Hepatocyte (in vitro differentiated cells): ENCODE results near the gene PLEKHB1. TPM values are rescaled to one million over a fixed set of nuclear protein-coding genes. Genes with fewer than 3 reads are reported as not detected.

Experiments used
- DNase-seq: peaks from one replicate; pipeline ENCODE4 v3.0.0-alpha.2; 2016; ENCODE audit warnings: low spot score
- H2AFZ ChIP-seq: fragments of 200-600 bp; sonication (generic); 2 replicates; pipeline ENCODE4 v1.6.0; 2016; ENCODE audit warnings: antibody characterized with exemption, mild to moderate bottlenecking
- H3K27ac ChIP-seq: fragments of 200-600 bp; sonication (generic); 2 replicates; pipeline ENCODE4 v1.5.1; 2016; ENCODE audit warnings: mild to moderate bottlenecking
- H3K27me3 ChIP-seq: fragments of 200-600 bp; sonication (generic); 2 replicates; pipeline ENCODE4 v1.6.1; 2016
- H3K36me3 ChIP-seq: fragments of 200-600 bp; sonication (generic); replicated peaks from 2 replicates; pipeline ENCODE4 v1.5.1; 2016; ENCODE audit warnings: low read depth; ENCODE audit not compliant: insufficient read depth
- H3K4me1 ChIP-seq: fragments of 200-600 bp; sonication (generic); 2 replicates; pipeline ENCODE4 v1.5.1; 2016; ENCODE audit warnings: mild to moderate bottlenecking, moderate library complexity; ENCODE audit not compliant: insufficient read depth
- H3K4me2 ChIP-seq: fragments of 200-600 bp; sonication (generic); 2 replicates; pipeline ENCODE4 v1.6.0; 2016
- H3K4me3 ChIP-seq: fragments of 200-600 bp; sonication (generic); 2 replicates; pipeline ENCODE4 v1.5.1; 2016; ENCODE audit warnings: mild to moderate bottlenecking
- H3K79me2 ChIP-seq: fragments of 200-600 bp; sonication (generic); 2 replicates; pipeline ENCODE4 v1.6.0; 2017; ENCODE audit warnings: mild to moderate bottlenecking
- H3K9me2 ChIP-seq: fragments of 200-600 bp; sonication (generic); replicated peaks from 2 replicates; pipeline ENCODE4 v1.6.0; 2017; ENCODE audit warnings: mild to moderate bottlenecking; ENCODE audit not compliant: insufficient read depth
- H3K9me3 ChIP-seq: fragments of 200-600 bp; sonication (generic); 2 replicates; pipeline ENCODE4 v1.5.1; 2016; ENCODE audit warnings: low read depth, mild to moderate bottlenecking
- H4K20me1 ChIP-seq: fragments of 200-600 bp; sonication (generic); 2 replicates; pipeline ENCODE4 v1.6.0; 2016; ENCODE audit warnings: mild to moderate bottlenecking; ENCODE audit not compliant: insufficient read depth, poor library complexity, severe bottlenecking
- CTCF ChIP-seq: fragments of 200-600 bp; sonication (generic); IDR thresholded peaks from 2 replicates; pipeline ENCODE4 v1.5.1; 2016; ENCODE audit warnings: antibody characterized with exemption, mild to moderate bottlenecking; ENCODE audit not compliant: poor library complexity
- EZH2 ChIP-seq: fragments of 200-600 bp; sonication (generic); IDR thresholded peaks from 2 replicates; pipeline ENCODE4 v1.6.1; 2016; ENCODE audit warnings: antibody characterized with exemption, mild to moderate bottlenecking, borderline replicate concordance
- EZH2phosphoT487 ChIP-seq: fragments of 200-600 bp; sonication (generic); IDR thresholded peaks from one replicate; pipeline ENCODE4 v1.6.1; 2018; ENCODE audit warnings: antibody characterized with exemption, mild to moderate bottlenecking, low read depth, moderate library complexity; ENCODE audit not compliant: unreplicated experiment, severe bottlenecking
- WGBS: methylation state at CpG from one replicate; pipeline ENCODE4 v1.1.6; 2016; ENCODE audit warnings: low lambda C conversion rate; ENCODE audit errors: missing lambda C conversion rate; 5-methylcytosine and 5-hydroxymethylcytosine counted together
- polyA plus RNA-seq: library from polyadenylated mRNA; unstranded; fragments of >200 nt; fragmentation: Nextera tagmentation; extraction: Ambion mirVana; gene quantifications from 2 replicates; pipeline ENCODE4 v1.2.1, GENCODE V29; 2016
- total RNA-seq: library from RNA; depleted of rRNA; stranded (reverse); fragments of >200 nt; gene quantifications from 2 replicates; pipeline ENCODE4 v1.2.3, GENCODE V29; 2014

PLEKHB1 gene
- total and polyA plus RNA-seq, 2 experiments from 2014 or later = 12.2 to 14.8 TPM

- Histone ChIP-seq H3K4me2 (peak overlapping the region; percentile 72), H2AFZ (peak overlapping the region; percentile 96), H4K20me1 (no peaks in the 10 kb centered on the region), H3K4me3 (peak overlapping the region; percentile 5), H3K27me3 (no peaks in the 10 kb centered on the region), H3K79me2 (peaks cover 38% of the 10 kb centered on the region), H3K27ac (peak overlapping the region; percentile 77), H3K9me2 (no peaks in the 10 kb centered on the region), H3K4me1 (no peaks in the 10 kb centered on the region), H3K9me3 (no peaks in the 10 kb centered on the region), H3K36me3 (no peaks in the 10 kb centered on the region)
- WGBS = 48% methylated on average over 20 of the region's 20 CpGs
- DNase-seq = no peak
- TF ChIP-seq CTCF = no peak
- TF ChIP-seq EZH2phosphoT487 = no peak
Measured at GRCh38 chr11:73598719-73599379, 47.5 kb upstream of the PLEKHB1 start.

- no peaks in the 10 kb centered on the region for H3K36me3 ChIP-seq
- H3K4me2 ChIP-seq = no peak overlapping the region
- TF ChIP-seq EZH2phosphoT487 (no peak), CTCF (no peak), EZH2 (no peak)
- H3K79me2 ChIP-seq = no peaks in the 10 kb centered on the region
- no peak for DNase-seq
- no peaks in the 10 kb centered on the region for H3K27me3 ChIP-seq
- no peak overlapping the region for H2AFZ ChIP-seq
- no peaks in the 10 kb centered on the region for H3K4me1 ChIP-seq
- no peaks in the 10 kb centered on the region for H4K20me1 ChIP-seq
- WGBS = 90% methylated on average over 5 of the region's 5 CpGs
- H3K4me3 ChIP-seq = no peak overlapping the region
- H3K27ac ChIP-seq = no peak overlapping the region
- no peaks in the 10 kb centered on the region for H3K9me2 ChIP-seq
- H3K9me3 ChIP-seq = no peaks in the 10 kb centered on the region
Measured at GRCh38 chr11:73612601-73613140, 33.7 kb upstream of the PLEKHB1 start.

GRCh38 chr11:73614591-73614990, 31.8 kb upstream of the PLEKHB1 start:
- no peak overlapping the region for H3K4me2 ChIP-seq
- no peak for TF ChIP-seq EZH2
- no peak for TF ChIP-seq EZH2phosphoT487
- TF ChIP-seq CTCF = no peak

More at GRCh38 chr11:73614591-73614990, 31.8 kb upstream of the PLEKHB1 start:
- Histone ChIP-seq H3K36me3 (no peaks in the 10 kb centered on the region), H3K27ac (no peak overlapping the region), H4K20me1 (no peaks in the 10 kb centered on the region), H3K4me1 (no peaks in the 10 kb centered on the region), H3K9me3 (no peaks in the 10 kb centered on the region), H3K27me3 (no peaks in the 10 kb centered on the region), H3K79me2 (no peaks in the 10 kb centered on the region), H3K9me2 (no peaks in the 10 kb centered on the region), H2AFZ (no peak overlapping the region), H3K4me3 (no peak overlapping the region)
- no peak for DNase-seq
